Adrenal gland (tissue), 5 donors: ENCODE data around the gene FBXO2.

Experiments used
- POLR2A ChIP-seq, 2 donors: fragments of 450-650 bp; IDR thresholded peaks; one replicate each; pipeline ENCODE4 v1.6.1; 2017; ENCODE audit warnings: antibody characterized with exemption in 2 of 2, mild to moderate bottlenecking in 2 of 2, moderate library complexity in 1 of 2
- TF ChIP-seq, protein P1 (sequence below), 6 experiments: fragments of 450-650 bp in 4 of 6; fragments of 200-600 bp in 2 of 6; sonication (generic) in 1 of 6; IDR thresholded peaks; 1 replicate in 5 of 6; 2 replicates in 1 of 6; pipeline versions ENCODE4 v1.5.1 to v1.8.0; 2016 to 2021; ENCODE audit warnings: antibody characterized with exemption in 6 of 6, mild to moderate bottlenecking in 2 of 6, moderate library complexity in 1 of 6
- donor health status: DM: no; HTN: no; CAD: no.

DNA sequence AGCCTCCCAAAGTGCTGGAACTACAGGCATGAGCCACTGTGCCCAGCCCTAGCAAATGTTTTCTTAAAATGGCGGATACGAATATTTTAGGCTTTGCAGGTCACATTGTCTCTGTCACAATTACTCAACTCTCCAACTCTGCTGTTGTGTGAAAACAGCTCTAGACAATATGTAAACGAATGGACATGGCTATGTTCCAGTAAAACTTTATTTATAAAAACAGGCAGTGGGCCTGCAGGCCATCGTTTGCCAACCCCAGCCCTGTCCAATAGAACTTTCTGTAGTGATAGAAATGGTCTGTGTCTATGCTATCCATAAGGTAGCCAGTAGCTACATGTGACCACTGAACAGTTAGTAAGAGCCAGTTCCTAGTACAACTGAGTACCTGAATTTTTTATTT lies 5.5 kb upstream of the FBXO2 start:
- TF ChIP-seq, protein P1, sequence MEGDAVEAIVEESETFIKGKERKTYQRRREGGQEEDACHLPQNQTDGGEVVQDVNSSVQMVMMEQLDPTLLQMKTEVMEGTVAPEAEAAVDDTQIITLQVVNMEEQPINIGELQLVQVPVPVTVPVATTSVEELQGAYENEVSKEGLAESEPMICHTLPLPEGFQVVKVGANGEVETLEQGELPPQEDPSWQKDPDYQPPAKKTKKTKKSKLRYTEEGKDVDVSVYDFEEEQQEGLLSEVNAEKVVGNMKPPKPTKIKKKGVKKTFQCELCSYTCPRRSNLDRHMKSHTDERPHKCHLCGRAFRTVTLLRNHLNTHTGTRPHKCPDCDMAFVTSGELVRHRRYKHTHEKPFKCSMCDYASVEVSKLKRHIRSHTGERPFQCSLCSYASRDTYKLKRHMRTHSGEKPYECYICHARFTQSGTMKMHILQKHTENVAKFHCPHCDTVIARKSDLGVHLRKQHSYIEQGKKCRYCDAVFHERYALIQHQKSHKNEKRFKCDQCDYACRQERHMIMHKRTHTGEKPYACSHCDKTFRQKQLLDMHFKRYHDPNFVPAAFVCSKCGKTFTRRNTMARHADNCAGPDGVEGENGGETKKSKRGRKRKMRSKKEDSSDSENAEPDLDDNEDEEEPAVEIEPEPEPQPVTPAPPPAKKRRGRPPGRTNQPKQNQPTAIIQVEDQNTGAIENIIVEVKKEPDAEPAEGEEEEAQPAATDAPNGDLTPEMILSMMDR (IDR thresholded peaks at IDR 0.05): no peak
- no peak for TF ChIP-seq POLR2A (IDR thresholded peaks at IDR 0.05)
